Astrocyte of the spinal cord (primary cell): ENCODE results near the gene PHETA1.
A peak's percentile ranks its signal among the peaks of the same experiment; 100 is the strongest.

Source experiments
- DNase-seq: peaks from one replicate; pipeline ENCODE4 v3.0.0; 2011; ENCODE audit warnings: low read depth, low spot score
- H3K4me3 ChIP-seq: 2 replicates; pipeline ENCODE4 v1.5.1; 2011; ENCODE audit warnings: low read depth, mild to moderate bottlenecking, low read length, moderate library complexity
- CTCF ChIP-seq: IDR thresholded peaks from 2 replicates; pipeline ENCODE4 v1.5.1; 2012; ENCODE audit warnings: low read depth, mild to moderate bottlenecking, low read length, inconsistent platforms
- in situ Hi-C: cut with HindIII; loops from 2 replicates; pipeline ENCODE4 v1.10.0; 2017; ENCODE audit warnings: low sequenced_read_pairs

Gene PHETA1

GRCh38 chr12:111330800-111331752 is 37.8 kb downstream of the PHETA1 start:
- H3K4me3 ChIP-seq: no peak overlapping the region
- in situ Hi-C loops: no loop called here
- peak; percentile 50 for DNase-seq
- peak; percentile 58 for TF ChIP-seq CTCF

GRCh38 chr12:111328138-111328537 is 40.8 kb downstream of the PHETA1 start:
- no peak for TF ChIP-seq CTCF
- no peak for DNase-seq
- no peak overlapping the region for H3K4me3 ChIP-seq
- in situ Hi-C loops: no loop called here

- in situ Hi-C loops: no loop called here
- no peak for DNase-seq
- no peak overlapping the region for H3K4me3 ChIP-seq
- TF ChIP-seq CTCF: no peak
These were observed 41.4 kb downstream of the PHETA1 start for GRCh38 chr12:111327474-111327873.

GRCh38 chr12:111322336-111323250 is 46.3 kb downstream of the PHETA1 start:
- no peak overlapping the region for H3K4me3 ChIP-seq
- peak; percentile 53 for DNase-seq
- in situ Hi-C loops: no loop called here
- no peak for TF ChIP-seq CTCF

- no peak overlapping the region for H3K4me3 ChIP-seq
- in situ Hi-C loops: no loop called here
- no peak for TF ChIP-seq CTCF
- DNase-seq: no peak
These were observed 47.6 kb downstream of the PHETA1 start for GRCh38 chr12:111321317-111321716.

GRCh38 chr12:111320258-111321050 is 48.4 kb downstream of the PHETA1 start:
- H3K4me3 ChIP-seq: no peak overlapping the region
- DNase-seq: no peak
- TF ChIP-seq CTCF: no peak
- in situ Hi-C loops: no loop called here
